OCI-LY3 (cell line): ENCODE data around the gene CPM.

Experiments used
- H2AFZ ChIP-seq: fragments of 200-600, 300-600 bp; shearing (Covaris generic); 2 replicates; pipeline ENCODE4 v1.6.0; 2014; ENCODE audit warnings: antibody characterized with exemption, low read depth, low read length
- H3K27ac ChIP-seq: fragments of 200-600, 300-600 bp; sonication (generic); 2 replicates; pipeline ENCODE4 v1.5.1; 2014; ENCODE audit warnings: mild to moderate bottlenecking, low read length, moderate library complexity, mixed read lengths
- H3K27me3 ChIP-seq: fragments of 200-600, 300-600 bp; sonication (generic); 2 replicates; pipeline ENCODE4 v1.6.1; 2014; ENCODE audit warnings: low read depth, low read length, mixed read lengths
- H3K36me3 ChIP-seq: fragments of 200-600, 300-600 bp; sonication (generic); replicated peaks from 2 replicates; pipeline ENCODE3; 2014; ENCODE audit warnings: low read depth, low read length, mixed read lengths
- H3K4me1 ChIP-seq: fragments of 300-600, 200-600 bp; sonication (generic); 2 replicates; pipeline ENCODE4 v1.6.1; 2014; ENCODE audit warnings: low read length, mixed read lengths
- H3K4me2 ChIP-seq: fragments of 200-600, 300-600 bp; sonication (generic); 2 replicates; pipeline ENCODE4 v1.6.1; 2014; ENCODE audit warnings: low read length, mixed read lengths
- H3K4me3 ChIP-seq: fragments of 300-600, 200-600 bp; sonication (generic); 2 replicates; pipeline ENCODE4 v1.5.1; 2014; ENCODE audit warnings: antibody characterized with exemption, mild to moderate bottlenecking, low read length, moderate library complexity
- H3K79me2 ChIP-seq: fragments of 300-600, 200-600 bp; shearing (Covaris generic); 2 replicates; pipeline ENCODE4 v1.6.1; 2014; ENCODE audit warnings: mild to moderate bottlenecking, low read length, mixed read lengths
- H3K9ac ChIP-seq: fragments of 300-600, 200-600 bp; shearing (Covaris generic); 2 replicates; pipeline ENCODE4 v1.6.0; 2014; ENCODE audit warnings: mild to moderate bottlenecking, low read length, moderate library complexity
- H3K9me3 ChIP-seq: fragments of 200-600, 300-600 bp; shearing (Covaris generic); 2 replicates; pipeline ENCODE4 v1.6.1; 2014; ENCODE audit warnings: low read length, mixed read lengths; ENCODE audit not compliant: insufficient read depth
- H4K20me1 ChIP-seq: fragments of 200-600, 300-600 bp; sonication (generic); 2 replicates; pipeline ENCODE4 v1.6.1; 2016; ENCODE audit warnings: low read length, mixed read lengths; ENCODE audit not compliant: insufficient read depth
- EZH2phosphoT487 ChIP-seq: fragments of 200-600 bp; shearing (Covaris generic); IDR thresholded peaks from 2 replicates; pipeline ENCODE4 v1.6.1; 2018; ENCODE audit warnings: antibody characterized with exemption, mixed run types, low read depth
- TF ChIP-seq, protein P1 (sequence below): fragments of 200-600, 300-600 bp; sonication (generic); IDR thresholded peaks from 2 replicates; pipeline ENCODE4 v1.5.1; 2014; ENCODE audit warnings: antibody characterized with exemption, low read length, low read depth

The CPM gene

DNA sequence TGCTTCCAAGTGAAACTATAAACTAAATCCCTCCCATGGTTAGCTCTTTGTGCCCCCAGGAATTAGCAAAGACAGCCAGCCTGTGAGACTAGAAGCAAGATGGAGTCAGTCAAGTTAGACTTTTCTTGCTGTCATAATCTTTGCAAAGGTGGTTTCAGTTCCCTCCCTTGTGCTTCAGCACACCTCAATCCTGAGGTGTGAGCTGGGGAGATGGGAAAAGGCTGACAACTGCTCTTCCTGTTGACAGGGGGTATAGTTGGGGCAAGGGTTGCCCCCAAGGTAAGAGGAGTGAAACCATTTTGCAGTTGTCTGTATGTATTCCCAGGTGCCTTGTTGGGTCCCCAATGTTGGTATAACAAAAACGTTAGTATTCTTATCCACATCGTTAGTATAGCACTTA lies 12.3 kb upstream of the CPM start:
- no peaks in the 10 kb centered on the region for H4K20me1 ChIP-seq
- no peak overlapping the region for H3K4me3 ChIP-seq
- no peaks in the 10 kb centered on the region for H3K36me3 ChIP-seq
- TF ChIP-seq, protein P1, sequence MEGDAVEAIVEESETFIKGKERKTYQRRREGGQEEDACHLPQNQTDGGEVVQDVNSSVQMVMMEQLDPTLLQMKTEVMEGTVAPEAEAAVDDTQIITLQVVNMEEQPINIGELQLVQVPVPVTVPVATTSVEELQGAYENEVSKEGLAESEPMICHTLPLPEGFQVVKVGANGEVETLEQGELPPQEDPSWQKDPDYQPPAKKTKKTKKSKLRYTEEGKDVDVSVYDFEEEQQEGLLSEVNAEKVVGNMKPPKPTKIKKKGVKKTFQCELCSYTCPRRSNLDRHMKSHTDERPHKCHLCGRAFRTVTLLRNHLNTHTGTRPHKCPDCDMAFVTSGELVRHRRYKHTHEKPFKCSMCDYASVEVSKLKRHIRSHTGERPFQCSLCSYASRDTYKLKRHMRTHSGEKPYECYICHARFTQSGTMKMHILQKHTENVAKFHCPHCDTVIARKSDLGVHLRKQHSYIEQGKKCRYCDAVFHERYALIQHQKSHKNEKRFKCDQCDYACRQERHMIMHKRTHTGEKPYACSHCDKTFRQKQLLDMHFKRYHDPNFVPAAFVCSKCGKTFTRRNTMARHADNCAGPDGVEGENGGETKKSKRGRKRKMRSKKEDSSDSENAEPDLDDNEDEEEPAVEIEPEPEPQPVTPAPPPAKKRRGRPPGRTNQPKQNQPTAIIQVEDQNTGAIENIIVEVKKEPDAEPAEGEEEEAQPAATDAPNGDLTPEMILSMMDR, result no peak
- TF ChIP-seq EZH2phosphoT487, result no peak
- no peak overlapping the region for H3K4me2 ChIP-seq
- H3K9me3 ChIP-seq, result no peaks in the 10 kb centered on the region
- H3K9ac ChIP-seq, result no peak overlapping the region
- no peak overlapping the region for H3K27ac ChIP-seq
- H3K27me3 ChIP-seq, result no peaks in the 10 kb centered on the region
- H3K4me1 ChIP-seq, result peaks cover 9% of the 10 kb centered on the region
- H2AFZ ChIP-seq, result no peak overlapping the region
- H3K79me2 ChIP-seq, result no peaks in the 10 kb centered on the region

DNA sequence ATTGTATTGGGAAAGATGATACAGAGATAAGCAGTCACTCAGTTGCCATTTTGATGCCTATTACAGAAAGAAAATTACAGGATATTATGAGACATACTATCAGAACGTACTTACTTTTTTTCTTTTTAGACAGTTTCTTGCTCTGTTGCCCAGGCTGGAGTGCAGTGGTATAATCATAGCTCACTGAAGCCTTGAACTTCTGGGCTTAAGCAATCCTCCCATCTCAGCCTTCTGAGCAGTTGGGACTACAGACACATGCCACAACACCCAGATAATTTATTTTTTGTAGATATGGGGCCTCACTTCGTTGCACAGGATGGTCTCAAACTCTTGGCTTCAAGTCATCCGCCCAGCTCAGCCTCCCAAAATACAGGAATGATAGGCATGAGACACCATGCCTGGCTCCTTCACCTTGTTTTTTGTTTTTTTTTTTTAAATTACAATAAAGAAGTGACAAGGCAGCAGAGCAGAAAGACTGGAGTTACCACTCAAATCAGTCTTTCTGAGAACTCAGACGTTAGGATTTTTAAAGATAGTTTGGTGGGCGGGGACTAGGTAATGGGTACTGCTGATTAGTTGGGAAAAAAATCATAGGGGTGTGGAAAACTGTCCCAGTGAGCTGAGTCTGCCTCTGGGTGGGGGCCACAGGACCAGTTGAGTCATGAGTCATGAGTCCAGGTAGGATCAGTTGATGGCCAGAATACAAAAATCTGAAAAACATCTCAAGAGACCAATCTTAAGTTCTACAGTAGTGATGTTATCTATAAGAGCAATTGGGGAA lies 11.5 kb upstream of the CPM start:
- no peak overlapping the region for H3K9ac ChIP-seq
- H3K27ac ChIP-seq, result no peak overlapping the region
- no peaks in the 10 kb centered on the region for H3K79me2 ChIP-seq
- H2AFZ ChIP-seq, result no peak overlapping the region
- H3K27me3 ChIP-seq, result no peaks in the 10 kb centered on the region
- H4K20me1 ChIP-seq, result no peaks in the 10 kb centered on the region
- TF ChIP-seq, protein P1, result no peak
- TF ChIP-seq EZH2phosphoT487, result no peak
- H3K36me3 ChIP-seq, result no peaks in the 10 kb centered on the region
- no peak overlapping the region for H3K4me3 ChIP-seq
- H3K4me1 ChIP-seq, result peaks cover 9% of the 10 kb centered on the region
- H3K4me2 ChIP-seq, result no peak overlapping the region
- no peaks in the 10 kb centered on the region for H3K9me3 ChIP-seq

DNA sequence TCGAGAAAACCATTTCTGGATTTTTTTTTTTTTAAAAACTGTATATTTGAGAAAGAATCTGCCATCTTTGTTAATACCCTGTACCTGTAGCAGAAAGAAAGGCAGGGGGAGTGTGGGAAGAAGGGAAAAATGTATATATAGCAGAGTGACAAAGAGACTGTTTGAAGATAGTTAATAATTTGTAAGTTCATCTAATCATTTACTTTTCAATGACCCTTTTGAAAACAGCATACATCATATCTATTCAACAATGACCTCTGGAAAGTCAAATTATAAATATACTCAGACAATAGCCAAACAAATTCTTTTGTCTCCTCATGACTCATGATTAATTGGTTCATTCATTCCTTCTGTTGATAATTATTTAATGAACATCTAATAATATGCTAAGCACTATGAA lies 10.9 kb upstream of the CPM start:
- Histone ChIP-seq H3K36me3 (no peaks in the 10 kb centered on the region), H2AFZ (no peak overlapping the region), H3K27ac (no peak overlapping the region), H3K4me3 (no peak overlapping the region), H3K9me3 (no peaks in the 10 kb centered on the region), H3K79me2 (no peaks in the 10 kb centered on the region), H3K4me2 (no peak overlapping the region), H3K9ac (no peak overlapping the region), H3K4me1 (peaks cover 9% of the 10 kb centered on the region), H3K27me3 (no peaks in the 10 kb centered on the region), H4K20me1 (no peaks in the 10 kb centered on the region)
- TF ChIP-seq, protein P1, result no peak
- TF ChIP-seq EZH2phosphoT487, result no peak

DNA sequence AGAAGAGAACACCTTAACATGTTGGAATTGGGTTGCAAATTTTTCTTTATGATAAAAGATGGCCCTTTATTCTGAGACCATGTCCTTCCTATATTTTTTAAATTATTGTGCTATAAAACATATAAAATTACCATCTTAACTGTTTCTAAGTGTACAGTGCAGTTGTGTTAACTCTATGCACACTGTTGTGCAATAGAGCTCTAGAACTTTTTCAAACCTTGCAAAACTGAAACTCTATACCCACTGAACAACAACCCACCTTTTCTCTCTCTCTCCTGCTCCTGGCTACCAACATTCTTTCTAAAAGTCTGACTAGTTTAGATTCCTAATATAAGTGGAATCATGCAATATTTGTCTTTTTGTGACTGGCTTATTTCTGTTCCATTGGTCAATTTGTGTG lies 7.8 kb upstream of the CPM start:
- H3K4me2 ChIP-seq, result no peak overlapping the region
- no peaks in the 10 kb centered on the region for H4K20me1 ChIP-seq
- H3K36me3 ChIP-seq, result no peaks in the 10 kb centered on the region
- peaks cover 9% of the 10 kb centered on the region for H3K4me1 ChIP-seq
- H2AFZ ChIP-seq, result no peak overlapping the region
- H3K27me3 ChIP-seq, result no peaks in the 10 kb centered on the region
- H3K27ac ChIP-seq, result no peak overlapping the region
- no peak overlapping the region for H3K4me3 ChIP-seq
- no peaks in the 10 kb centered on the region for H3K9me3 ChIP-seq
- no peaks in the 10 kb centered on the region for H3K79me2 ChIP-seq
- TF ChIP-seq, protein P1, result no peak
- no peak for TF ChIP-seq EZH2phosphoT487
- H3K9ac ChIP-seq, result no peak overlapping the region
